Hepatocyte (in vitro differentiated cells): ENCODE results near the gene SHISA6. TPM values are rescaled to one million over a fixed set of nuclear protein-coding genes. Genes with fewer than 3 reads are reported as not detected.

ENCODE experiments used
- DNase-seq: peaks from one replicate; pipeline ENCODE4 v3.0.0-alpha.2; 2016; ENCODE audit warnings: low spot score
- H2AFZ ChIP-seq: fragments of 200-600 bp; sonication (generic); 2 replicates; pipeline ENCODE4 v1.6.0; 2016; ENCODE audit warnings: antibody characterized with exemption, mild to moderate bottlenecking
- H3K27ac ChIP-seq: fragments of 200-600 bp; sonication (generic); 2 replicates; pipeline ENCODE4 v1.5.1; 2016; ENCODE audit warnings: mild to moderate bottlenecking
- H3K27me3 ChIP-seq: fragments of 200-600 bp; sonication (generic); 2 replicates; pipeline ENCODE4 v1.6.1; 2016
- H3K36me3 ChIP-seq: fragments of 200-600 bp; sonication (generic); replicated peaks from 2 replicates; pipeline ENCODE4 v1.5.1; 2016; ENCODE audit warnings: low read depth; ENCODE audit not compliant: insufficient read depth
- H3K4me1 ChIP-seq: fragments of 200-600 bp; sonication (generic); 2 replicates; pipeline ENCODE4 v1.5.1; 2016; ENCODE audit warnings: mild to moderate bottlenecking, moderate library complexity; ENCODE audit not compliant: insufficient read depth
- H3K4me2 ChIP-seq: fragments of 200-600 bp; sonication (generic); 2 replicates; pipeline ENCODE4 v1.6.0; 2016
- H3K4me3 ChIP-seq: fragments of 200-600 bp; sonication (generic); 2 replicates; pipeline ENCODE4 v1.5.1; 2016; ENCODE audit warnings: mild to moderate bottlenecking
- H3K79me2 ChIP-seq: fragments of 200-600 bp; sonication (generic); 2 replicates; pipeline ENCODE4 v1.6.0; 2017; ENCODE audit warnings: mild to moderate bottlenecking
- H3K9me2 ChIP-seq: fragments of 200-600 bp; sonication (generic); replicated peaks from 2 replicates; pipeline ENCODE4 v1.6.0; 2017; ENCODE audit warnings: mild to moderate bottlenecking; ENCODE audit not compliant: insufficient read depth
- H3K9me3 ChIP-seq: fragments of 200-600 bp; sonication (generic); 2 replicates; pipeline ENCODE4 v1.5.1; 2016; ENCODE audit warnings: low read depth, mild to moderate bottlenecking
- H4K20me1 ChIP-seq: fragments of 200-600 bp; sonication (generic); 2 replicates; pipeline ENCODE4 v1.6.0; 2016; ENCODE audit warnings: mild to moderate bottlenecking; ENCODE audit not compliant: insufficient read depth, poor library complexity, severe bottlenecking
- CTCF ChIP-seq: fragments of 200-600 bp; sonication (generic); IDR thresholded peaks from 2 replicates; pipeline ENCODE4 v1.5.1; 2016; ENCODE audit warnings: antibody characterized with exemption, mild to moderate bottlenecking; ENCODE audit not compliant: poor library complexity
- EZH2 ChIP-seq: fragments of 200-600 bp; sonication (generic); IDR thresholded peaks from 2 replicates; pipeline ENCODE4 v1.6.1; 2016; ENCODE audit warnings: antibody characterized with exemption, mild to moderate bottlenecking, borderline replicate concordance
- EZH2phosphoT487 ChIP-seq: fragments of 200-600 bp; sonication (generic); IDR thresholded peaks from one replicate; pipeline ENCODE4 v1.6.1; 2018; ENCODE audit warnings: antibody characterized with exemption, mild to moderate bottlenecking, low read depth, moderate library complexity; ENCODE audit not compliant: unreplicated experiment, severe bottlenecking
- WGBS: methylation state at CpG from one replicate; pipeline ENCODE4 v1.1.6; 2016; ENCODE audit warnings: low lambda C conversion rate; ENCODE audit errors: missing lambda C conversion rate; 5-methylcytosine and 5-hydroxymethylcytosine counted together
- polyA plus RNA-seq: library from polyadenylated mRNA; unstranded; fragments of >200 nt; fragmentation: Nextera tagmentation; extraction: Ambion mirVana; gene quantifications from 2 replicates; pipeline ENCODE4 v1.2.1, GENCODE V29; 2016
- total RNA-seq: library from RNA; depleted of rRNA; stranded (reverse); fragments of >200 nt; gene quantifications from 2 replicates; pipeline ENCODE4 v1.2.3, GENCODE V29; 2014

Gene SHISA6
- total and polyA plus RNA-seq, 2 experiments from 2014 or later: 0.21 to 0.80 TPM

- H3K36me3 ChIP-seq: no peaks in the 10 kb centered on the region
- no peak overlapping the region for H2AFZ ChIP-seq
- no peak overlapping the region for H3K4me3 ChIP-seq
- no peak overlapping the region for H3K27ac ChIP-seq
- no peaks in the 10 kb centered on the region for H3K79me2 ChIP-seq
- H3K4me1 ChIP-seq: no peaks in the 10 kb centered on the region
- no peaks in the 10 kb centered on the region for H3K27me3 ChIP-seq
- H3K9me3 ChIP-seq: peaks cover 5% of the 10 kb centered on the region
- H4K20me1 ChIP-seq: no peaks in the 10 kb centered on the region
- no peaks in the 10 kb centered on the region for H3K9me2 ChIP-seq
- DNase-seq: no peak
- TF ChIP-seq CTCF: no peak
- TF ChIP-seq EZH2: no peak
- no peak for TF ChIP-seq EZH2phosphoT487
- WGBS: 78% methylated on average over 5 of the region's 5 CpGs
- no peak overlapping the region for H3K4me2 ChIP-seq
Observed at GRCh38 chr17:11538366-11538765, 297.4 kb downstream of the SHISA6 start.

GRCh38 chr17:11539637-11540036 lies 298.6 kb downstream of the SHISA6 start:
- Histone ChIP-seq H3K36me3 (no peaks in the 10 kb centered on the region), H3K4me3 (no peak overlapping the region), H3K4me2 (no peak overlapping the region), H3K27me3 (no peaks in the 10 kb centered on the region), H3K4me1 (no peaks in the 10 kb centered on the region), H3K79me2 (no peaks in the 10 kb centered on the region), H3K9me3 (peaks cover 5% of the 10 kb centered on the region), H4K20me1 (no peaks in the 10 kb centered on the region), H3K9me2 (no peaks in the 10 kb centered on the region), H2AFZ (no peak overlapping the region), H3K27ac (no peak overlapping the region)
- DNase-seq: no peak
- 77% methylated on average over 7 of the region's 7 CpGs for WGBS
- TF ChIP-seq EZH2phosphoT487 (no peak), CTCF (no peak), EZH2 (no peak)

- H3K4me2 ChIP-seq: no peak overlapping the region
- H4K20me1 ChIP-seq: no peaks in the 10 kb centered on the region
- H3K9me3 ChIP-seq: peaks cover 5% of the 10 kb centered on the region
- no peak overlapping the region for H2AFZ ChIP-seq
- H3K4me3 ChIP-seq: no peak overlapping the region
- H3K27me3 ChIP-seq: no peaks in the 10 kb centered on the region
- H3K9me2 ChIP-seq: no peaks in the 10 kb centered on the region
- no peak for DNase-seq
- TF ChIP-seq EZH2phosphoT487: no peak
- TF ChIP-seq EZH2: no peak
- TF ChIP-seq CTCF: no peak
- no peaks in the 10 kb centered on the region for H3K4me1 ChIP-seq
- no peaks in the 10 kb centered on the region for H3K36me3 ChIP-seq
- H3K79me2 ChIP-seq: no peaks in the 10 kb centered on the region
- H3K27ac ChIP-seq: no peak overlapping the region
- WGBS: 92% methylated on average over 6 of the region's 6 CpGs
Observed at GRCh38 chr17:11545002-11545401, 304.0 kb downstream of the SHISA6 start.

- 90% methylated on average over 3 of the region's 3 CpGs for WGBS
- Histone ChIP-seq H3K36me3 (no peaks in the 10 kb centered on the region), H3K9me3 (peaks cover 5% of the 10 kb centered on the region), H3K4me3 (no peak overlapping the region), H3K9me2 (no peaks in the 10 kb centered on the region), H4K20me1 (no peaks in the 10 kb centered on the region), H3K4me2 (no peak overlapping the region), H2AFZ (no peak overlapping the region), H3K79me2 (no peaks in the 10 kb centered on the region), H3K27me3 (no peaks in the 10 kb centered on the region), H3K27ac (no peak overlapping the region), H3K4me1 (no peaks in the 10 kb centered on the region)
- no peak for DNase-seq
- no peak for TF ChIP-seq EZH2phosphoT487
- no peak for TF ChIP-seq EZH2
- no peak for TF ChIP-seq CTCF
Observed at GRCh38 chr17:11545696-11546095, 304.7 kb downstream of the SHISA6 start.
